IgD-negative memory B cell (primary cell): ENCODE measurements around the gene C17orf113. TPM values are rescaled to one million over a fixed set of nuclear protein-coding genes. Genes with fewer than 3 reads are reported as not detected.
A peak's percentile ranks its signal among the peaks of the same experiment; 100 is the strongest.

ENCODE experiments used
- H3K27ac Mint-ChIP-seq, 3 donors: one replicate each; pipeline ENCODE4 v1.8.0; 2020 to 2022; ENCODE audit warnings: mild to moderate bottlenecking in 3 of 3, mixed read lengths in 3 of 3, moderate library complexity in 1 of 3
- H3K27me3 Mint-ChIP-seq: one replicate; pipeline ENCODE4 v1.8.0; 2021; ENCODE audit warnings: mixed read lengths
- H3K36me3 Mint-ChIP-seq: one replicate; pipeline ENCODE4 v1.8.0; 2020; ENCODE audit warnings: mild to moderate bottlenecking, mixed read lengths
- H3K4me1 Mint-ChIP-seq, 3 donors: one replicate each; pipeline ENCODE4 v1.8.0; 2020 to 2022; ENCODE audit warnings: mixed read lengths in 3 of 3, mild to moderate bottlenecking in 1 of 3
- H3K4me3 Mint-ChIP-seq, 4 donors: one replicate each; pipeline ENCODE4 v1.8.0; 2020 to 2022; ENCODE audit warnings: mild to moderate bottlenecking in 4 of 4, mixed read lengths in 4 of 4, moderate library complexity in 3 of 4
- H3K9me3 Mint-ChIP-seq, 3 donors: one replicate each; pipeline ENCODE4 v1.8.0; 2020 to 2021; ENCODE audit warnings: mixed read lengths in 3 of 3, mild to moderate bottlenecking in 1 of 3
- polyA plus RNA-seq: library from polyadenylated mRNA; unstranded; fragments of 300-500 nt; fragmentation: Illumina TruSeq; gene quantifications from one replicate; pipeline ENCODE4 v1.2.3, GENCODE V29; 2021

C17orf113 gene
- polyA plus RNA-seq, 1 donor from 2014 or later = 0.48 TPM

- Mint-ChIP-seq H3K9me3 (no peaks in the 10 kb centered on the region), H3K4me1 (no peaks in the 10 kb centered on the region), H3K4me3 (no peak overlapping the region), H3K27me3 (no peaks in the 10 kb centered on the region), H3K27ac (no peak overlapping the region), H3K36me3 (no peaks in the 10 kb centered on the region)
Measured at GRCh38 chr17:42058063-42058462, 7.7 kb upstream of the C17orf113 start.

- Mint-ChIP-seq H3K27ac (no peak overlapping the region), H3K36me3 (no peaks in the 10 kb centered on the region), H3K4me1 (no peaks in the 10 kb centered on the region), H3K27me3 (peaks cover 10% of the 10 kb centered on the region), H3K9me3 (no peaks in the 10 kb centered on the region), H3K4me3 (no peak overlapping the region)
Measured at GRCh38 chr17:42056635-42057034, 6.2 kb upstream of the C17orf113 start.

- Mint-ChIP-seq H3K36me3 (no peaks in the 10 kb centered on the region), H3K27me3 (peaks cover 17% of the 10 kb centered on the region), H3K4me1 (peaks cover 0 to 5% (median 3%) of the 10 kb centered on the region in 3 donors), H3K9me3 (no peaks in the 10 kb centered on the region), H3K4me3 (no peak overlapping the region), H3K27ac (no peak overlapping the region)
Measured at GRCh38 chr17:42055496-42055895, 5.1 kb upstream of the C17orf113 start.

GRCh38 chr17:42055027-42055426 lies 4.6 kb upstream of the C17orf113 start:
- Mint-ChIP-seq H3K27me3 (peaks cover 17% of the 10 kb centered on the region), H3K27ac (no peak overlapping the region), H3K9me3 (no peaks in the 10 kb centered on the region), H3K4me3 (peak overlapping the region in 1 of 4 donors; percentile 39), H3K4me1 (peaks cover 0 to 5% (median 3%) of the 10 kb centered on the region in 3 donors), H3K36me3 (no peaks in the 10 kb centered on the region)

- Mint-ChIP-seq H3K27ac (no peak overlapping the region), H3K36me3 (no peaks in the 10 kb centered on the region), H3K4me3 (no peak overlapping the region), H3K9me3 (no peaks in the 10 kb centered on the region), H3K4me1 (peaks cover 5 to 7% (median 5%) of the 10 kb centered on the region in 3 donors), H3K27me3 (peaks cover 18% of the 10 kb centered on the region)
Measured at GRCh38 chr17:42053731-42054500, 3.5 kb upstream of the C17orf113 start.

- Mint-ChIP-seq H3K4me3 (no peak overlapping the region), H3K4me1 (peaks cover 5 to 7% (median 5%) of the 10 kb centered on the region in 3 donors), H3K27ac (no peak overlapping the region), H3K9me3 (no peaks in the 10 kb centered on the region), H3K27me3 (peaks cover 18% of the 10 kb centered on the region), H3K36me3 (no peaks in the 10 kb centered on the region)
Measured at GRCh38 chr17:42052346-42052877, 2.0 kb upstream of the C17orf113 start.

GRCh38 chr17:42051645-42052044 lies 1.2 kb upstream of the C17orf113 start:
- Mint-ChIP-seq H3K27me3 (peaks cover 18% of the 10 kb centered on the region), H3K9me3 (no peaks in the 10 kb centered on the region), H3K4me1 (peaks cover 5 to 7% (median 5%) of the 10 kb centered on the region in 3 donors), H3K27ac (no peak overlapping the region), H3K36me3 (no peaks in the 10 kb centered on the region), H3K4me3 (peak overlapping the region in 3 of 4 donors; percentile 75 to 82 (median 76))

GRCh38 chr17:42051013-42051400 lies 606 bp upstream of the C17orf113 start:
- Mint-ChIP-seq H3K27me3 (peaks cover 18% of the 10 kb centered on the region), H3K4me1 (peaks cover 5 to 7% (median 5%) of the 10 kb centered on the region in 3 donors), H3K4me3 (peak overlapping the region; percentile 75 to 96 (median 88)), H3K36me3 (peaks cover under 1% of the 10 kb centered on the region), H3K9me3 (no peaks in the 10 kb centered on the region), H3K27ac (peak overlapping the region in 1 of 3 donors; percentile 39)

- Mint-ChIP-seq H3K27ac (peak overlapping the region in 1 of 3 donors; percentile 64), H3K4me1 (peaks cover 5 to 12% (median 5%) of the 10 kb centered on the region in 3 donors), H3K9me3 (no peaks in the 10 kb centered on the region), H3K27me3 (peaks cover 18% of the 10 kb centered on the region), H3K4me3 (peak overlapping the region; percentile 27 to 93 (median 88)), H3K36me3 (peaks cover 3% of the 10 kb centered on the region)
Measured at GRCh38 chr17:42049834-42050392, 488 bp downstream of the C17orf113 start.

- Mint-ChIP-seq H3K9me3 (no peaks in the 10 kb centered on the region), H3K27me3 (peaks cover 13% of the 10 kb centered on the region), H3K4me1 (peaks cover 5 to 12% (median 5%) of the 10 kb centered on the region in 3 donors), H3K4me3 (no peak overlapping the region), H3K27ac (peak overlapping the region in 1 of 3 donors; percentile 62), H3K36me3 (peaks cover 3% of the 10 kb centered on the region)
Measured at GRCh38 chr17:42047343-42047742, 3.1 kb downstream of the C17orf113 start.

GRCh38 chr17:42045719-42046118 lies 4.7 kb downstream of the C17orf113 start:
- H3K4me3 Mint-ChIP-seq = no peak overlapping the region
- no peaks in the 10 kb centered on the region for H3K9me3 Mint-ChIP-seq
- H3K27me3 Mint-ChIP-seq = peaks cover 3% of the 10 kb centered on the region
- peaks cover 2 to 12% (median 2%) of the 10 kb centered on the region in 3 donors for H3K4me1 Mint-ChIP-seq
- H3K36me3 Mint-ChIP-seq = peaks cover 6% of the 10 kb centered on the region
- no peak overlapping the region for H3K27ac Mint-ChIP-seq

- H3K27ac Mint-ChIP-seq = no peak overlapping the region
- H3K27me3 Mint-ChIP-seq = no peaks in the 10 kb centered on the region
- H3K9me3 Mint-ChIP-seq = no peaks in the 10 kb centered on the region
- H3K4me3 Mint-ChIP-seq = no peak overlapping the region
- peaks cover 6% of the 10 kb centered on the region for H3K36me3 Mint-ChIP-seq
- peaks cover 0 to 5% (median 0%) of the 10 kb centered on the region in 3 donors for H3K4me1 Mint-ChIP-seq
Measured at GRCh38 chr17:42042598-42043319, 7.6 kb downstream of the C17orf113 start.

GRCh38 chr17:42041619-42042018 lies 8.8 kb downstream of the C17orf113 start:
- H3K4me1 Mint-ChIP-seq = peaks cover 0 to 5% (median 0%) of the 10 kb centered on the region in 3 donors
- no peak overlapping the region for H3K4me3 Mint-ChIP-seq
- no peaks in the 10 kb centered on the region for H3K9me3 Mint-ChIP-seq
- H3K27me3 Mint-ChIP-seq = no peaks in the 10 kb centered on the region
- H3K27ac Mint-ChIP-seq = peak overlapping the region in 1 of 3 donors; percentile 39
- H3K36me3 Mint-ChIP-seq = peaks cover 6% of the 10 kb centered on the region

- peaks cover 0 to 4% (median 0%) of the 10 kb centered on the region in 3 donors for H3K4me1 Mint-ChIP-seq
- no peaks in the 10 kb centered on the region for H3K9me3 Mint-ChIP-seq
- no peak overlapping the region for H3K4me3 Mint-ChIP-seq
- peaks cover 4% of the 10 kb centered on the region for H3K36me3 Mint-ChIP-seq
- H3K27me3 Mint-ChIP-seq = no peaks in the 10 kb centered on the region
- peak overlapping the region in 1 of 3 donors; percentile 39 for H3K27ac Mint-ChIP-seq
Measured at GRCh38 chr17:42040818-42041217, 9.6 kb downstream of the C17orf113 start.
